GM12878 (cell line): ENCODE results near the gene NFKBIA. TPM values are rescaled to one million over a fixed set of nuclear protein-coding genes. Genes with fewer than 3 reads are reported as not detected.

Source experiments
- ATAC-seq: fragments of 200-7000 bp; cut with Tn5 transposase; 3 replicates; pipeline ENCODE4 v1.9.1; 2020; ENCODE audit warnings: mild to moderate bottlenecking, moderate library complexity
- BruUV-seq: library from RNA; stranded (reverse); fragments of 400-500 nt; replicated peaks from 2 replicates; lab custom pipeline; 2021; lab: Mats Ljungman, UMichigan
- CTCF ChIA-PET: fragments of 300-600 bp; sonication (Branson Sonifier 250); formaldehyde crosslinking; extraction: SDS; loops from one replicate; lab custom pipeline; 2021; ENCODE audit warnings: inconsistent platforms; lab: Yijun Ruan, JAX
- POLR2A ChIA-PET: fragments of 350-600 bp; formaldehyde crosslinking; extraction: SDS; loops from one replicate; lab custom pipeline; 2021; ENCODE audit warnings: inconsistent platforms; lab: Charles Lee
- RAD21 ChIA-PET: fragments of 300-600 bp; sonication (Branson Sonifier 250); formaldehyde crosslinking; loops from one replicate; lab custom pipeline; 2023; ENCODE audit warnings: antibody characterized with exemption; ENCODE audit not compliant: unreplicated experiment; lab: Charles Lee
- SMC1A ChIA-PET: fragments of 300-600 bp; sonication (Branson Sonifier 250); formaldehyde crosslinking; loops from one replicate; lab custom pipeline; 2023; ENCODE audit not compliant: unreplicated experiment, uncharacterized antibody; lab: Charles Lee
- DNase-seq: peaks from one replicate; pipeline ENCODE4 v3.0.0-alpha.2; 2011; ENCODE audit warnings: low read depth, low spot score
- FAIRE-seq: peaks from 3 replicates; lab custom pipeline; 2011; peaks lifted over from hg19 to GRCh38; lab: Jason Lieb, UNC
- H2AFZ ChIP-seq: 2 replicates; pipeline ENCODE4 v1.6.0; 2011; ENCODE audit warnings: low read depth, low read length, control low read depth; ENCODE audit not compliant: control insufficient read depth
- H3K27ac ChIP-seq: 2 replicates; pipeline ENCODE4 v1.5.1; 2011; ENCODE audit warnings: control low read depth; ENCODE audit not compliant: control insufficient read depth, insufficient read depth
- H3K27me3 ChIP-seq, 2 experiments: replicated peaks in 1 of 2; 2 replicates each; pipeline versions ENCODE4 v1.6.0 to v1.6.1; 2011; ENCODE audit warnings: low read length in 1 of 2; ENCODE audit not compliant: control insufficient read depth in 2 of 2, insufficient read depth in 2 of 2
- H3K36me3 ChIP-seq, 2 experiments: 2 replicates each; pipeline ENCODE4 v1.5.1; 2011; ENCODE audit warnings: low read length in 1 of 2; ENCODE audit not compliant: control insufficient read depth in 2 of 2, insufficient read depth in 2 of 2
- H3K4me1 ChIP-seq: 2 replicates; pipeline ENCODE4 v1.6.1; 2011; ENCODE audit warnings: mild to moderate bottlenecking, low read length, moderate library complexity, mixed read lengths; ENCODE audit not compliant: control insufficient read depth, insufficient read depth
- H3K4me2 ChIP-seq: 2 replicates; pipeline ENCODE4 v1.6.0; 2011; ENCODE audit warnings: control low read depth; ENCODE audit not compliant: control insufficient read depth, insufficient read depth
- H3K4me3 ChIP-seq: fragments of 200-600 bp; sonication (generic); 2 replicates; pipeline ENCODE4 v1.5.1; 2016
- H3K79me2 ChIP-seq: 2 replicates; pipeline ENCODE4 v1.6.0; 2011; ENCODE audit warnings: low read length; ENCODE audit not compliant: control insufficient read depth, insufficient read depth
- H3K9ac ChIP-seq: 2 replicates; pipeline ENCODE4 v1.8.0; 2011; ENCODE audit warnings: low read length, control low read depth, mixed read lengths; ENCODE audit not compliant: control insufficient read depth, insufficient read depth
- H3K9me3 ChIP-seq: replicated peaks from 3 replicates; pipeline ENCODE4 v1.5.1; 2011; ENCODE audit warnings: mild to moderate bottlenecking, low read length; ENCODE audit not compliant: control insufficient read depth, insufficient read depth
- H4K20me1 ChIP-seq: 2 replicates; pipeline ENCODE4 v1.6.0; 2011; ENCODE audit not compliant: control insufficient read depth, insufficient read depth
- CBFB ChIP-seq: IDR thresholded peaks from 2 replicates; pipeline ENCODE4 v1.6.1; 2016; ENCODE audit warnings: antibody characterized with exemption, low read depth
- DPF2 ChIP-seq: fragments of 450-650 bp; IDR thresholded peaks from 2 replicates; pipeline ENCODE4 v1.6.1; 2017; ENCODE audit warnings: mild to moderate bottlenecking
- IKZF1 ChIP-seq: fragments of 450-650 bp; conservative IDR thresholded peaks from 2 replicates; pipeline ENCODE4 v1.6.1; 2017; ENCODE audit warnings: antibody characterized with exemption, mild to moderate bottlenecking
- NFIC ChIP-seq: IDR thresholded peaks from 2 replicates; pipeline ENCODE4 v1.6.1; 2012; ENCODE audit warnings: low read depth, mild to moderate bottlenecking, inconsistent platforms, low read length, moderate library complexity
- NFYB ChIP-seq: IDR thresholded peaks from 2 replicates; pipeline ENCODE4 v1.6.1; 2011; ENCODE audit warnings: low read depth, mild to moderate bottlenecking, low read length, improper control_type of control experiment, moderate library complexity; ENCODE audit not compliant: insufficient read depth
- NR2F1 ChIP-seq: fragments of 450-650 bp; conservative IDR thresholded peaks from 2 replicates; pipeline ENCODE4 v1.6.1; 2017; ENCODE audit warnings: mild to moderate bottlenecking
- PBX3 ChIP-seq: IDR thresholded peaks from 2 replicates; pipeline ENCODE4 v1.6.1; 2011; ENCODE audit warnings: mild to moderate bottlenecking, low read depth, low read length, moderate library complexity; ENCODE audit not compliant: insufficient replicate concordance
- SIN3A ChIP-seq: IDR thresholded peaks from 2 replicates; pipeline ENCODE4 v1.6.1; 2012; ENCODE audit warnings: low read depth, low read length, improper control_type of control experiment
- SIX5 ChIP-seq: IDR thresholded peaks from 2 replicates; pipeline ENCODE4 v1.6.1; 2011; ENCODE audit warnings: mild to moderate bottlenecking, low read depth, low read length, moderate library complexity; ENCODE audit not compliant: severe bottlenecking
- TAF1 ChIP-seq: IDR thresholded peaks from 2 replicates; pipeline ENCODE4 v1.6.1; 2011; ENCODE audit warnings: mild to moderate bottlenecking, low read depth, low read length, borderline replicate concordance
- TCF3 ChIP-seq: IDR thresholded peaks from 2 replicates; pipeline ENCODE4 v1.6.1; 2012; ENCODE audit warnings: low read depth, mild to moderate bottlenecking, low read length, borderline replicate concordance; ENCODE audit not compliant: insufficient read depth
- WRNIP1 ChIP-seq: IDR thresholded peaks from 2 replicates; pipeline ENCODE4 v1.6.1; 2011; ENCODE audit warnings: low read depth, low read length, improper control_type of control experiment, borderline replicate concordance
- ZNF217 ChIP-seq: fragments of 450-650 bp; IDR thresholded peaks from 2 replicates; pipeline ENCODE4 v1.6.1; 2017; ENCODE audit warnings: antibody characterized with exemption, mild to moderate bottlenecking
- WGBS: methylation state at CpG from one replicate; pipeline ENCODE4 v1.1.6; 2016; ENCODE audit warnings: low lambda C conversion rate; ENCODE audit not compliant: insufficient replicate concordance, insufficient coverage; ENCODE audit errors: missing lambda C conversion rate; 5-methylcytosine and 5-hydroxymethylcytosine counted together
- in situ Hi-C: fragments of 300-500 bp; cut with MboI; formaldehyde crosslinking; loops from 9 replicates; pipeline ENCODE4 v1.14.3; 2018; ENCODE audit warnings: mixed read lengths
- intact Hi-C: fragments of 100-400 bp; cut with micrococcal nuclease; formaldehyde crosslinking; loops from one replicate; pipeline ENCODE4 v1.14.2; 2022; ENCODE audit not compliant: unreplicated experiment
- polyA plus RNA-seq, 11 experiments: library from polyadenylated mRNA; depleted of rRNA in 4 of 11; unstranded in 6 of 11; stranded (reverse) in 5 of 11; fragments of >200 nt; fragmentation: Nextera tagmentation in 4 of 11; fragmentation: Illumina TruSeq in 1 of 11; extraction: Ambion mirVana in 4 of 11; extraction: Trizol in 1 of 11; gene quantifications; 1 replicate in 1 of 11; 2 replicates in 10 of 11; pipeline versions ENCODE4 v1.2.1 to v1.2.3, GENCODE V29; 2011 to 2016; ENCODE audit warnings: inconsistent platforms in 2 of 11, missing spikeins in 2 of 11, low read depth in 1 of 11
- total RNA-seq, 4 experiments: library from RNA; depleted of rRNA in 3 of 4; stranded (reverse); fragments of >200 nt in 3 of 4; fragmentation: Illumina TruSeq in 1 of 4; extraction: Trizol in 1 of 4; gene quantifications; 2 replicates each; pipeline versions ENCODE4 v1.2.1 to v1.2.3, GENCODE V29; 2013 to 2021
- TF ChIP-seq, protein P1 (sequence below): IDR thresholded peaks from 2 replicates; pipeline ENCODE4 v1.6.1; 2012; ENCODE audit warnings: low read depth, low read length, improper control_type of control experiment
- TF ChIP-seq, protein P2 (sequence below): fragments of 450-650 bp; IDR thresholded peaks from 2 replicates; pipeline ENCODE4 v1.6.1; 2016; ENCODE audit warnings: mild to moderate bottlenecking, moderate library complexity, borderline replicate concordance

The NFKBIA gene
- total and polyA plus RNA-seq, 10 of the 15 experiments (the other 5 are each of a cell fraction or from before 2014, with no cell fraction given) = 123 to 419 (median 267) TPM

- TF ChIP-seq CBFB (0 out of 2 replicates have a peak, but pooled peaks have one; percentile 27), TAF1 (no peak), DPF2 (no peak)
These were observed 9.3 kb downstream of the NFKBIA start (continued) for GRCh38 chr14:35395283-35395682.

DNA sequence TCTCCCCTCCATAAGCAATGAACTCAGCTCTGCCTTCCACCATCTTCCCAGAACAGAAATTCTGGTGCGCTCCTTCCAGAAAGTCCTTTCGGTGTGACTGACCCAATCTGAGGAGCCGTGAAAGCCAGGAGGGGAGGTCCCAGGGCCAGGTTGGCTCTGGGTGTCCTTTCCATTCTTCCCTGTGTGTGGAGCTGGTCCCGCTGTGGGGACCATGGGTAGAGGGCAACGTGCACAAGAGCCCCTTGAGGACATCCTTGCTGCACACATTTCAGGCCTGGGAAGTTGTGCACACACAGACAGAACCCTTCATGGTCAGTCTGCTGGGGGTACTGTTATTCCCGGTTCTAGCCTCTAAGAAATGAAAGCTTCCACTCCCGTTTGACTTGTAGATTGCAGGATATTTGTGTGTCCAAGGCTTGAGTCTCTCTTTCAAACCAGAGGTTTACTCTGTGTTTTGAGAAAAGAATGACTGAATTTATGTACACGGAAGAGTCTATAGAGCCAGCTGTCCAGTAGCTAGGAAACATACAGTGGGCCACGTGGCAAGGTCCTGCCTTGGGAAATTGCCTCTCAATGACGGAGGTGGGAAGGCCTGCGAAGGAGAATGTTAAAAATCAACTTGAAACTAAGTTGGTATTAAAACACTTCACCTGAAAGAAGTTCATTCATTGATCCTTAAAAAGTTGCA lies 10.1 kb downstream of the NFKBIA start:
- Histone ChIP-seq H3K9ac (no peak overlapping the region), H3K27ac (no peak overlapping the region), H3K9me3 (no peaks in the 10 kb centered on the region), H3K4me2 (no peak overlapping the region), H3K4me1 (no peaks in the 10 kb centered on the region; the same call in 1 of the 2 replicates), H3K79me2 (no peaks in the 10 kb centered on the region), H3K4me3 (no peak overlapping the region), H2AFZ (no peak overlapping the region), H3K27me3 (no peaks in the 10 kb centered on the region), H3K36me3 (no peaks in the 10 kb centered on the region), H4K20me1 (no peaks in the 10 kb centered on the region)
- ChIA-PET RAD21 (interaction anchor here (1.2 kb wide), 1 partner anchor 111 kb away, joined by 3 read pairs; no protein-coding TSS in a partner anchor), SMC1A (interaction anchor here (1.4 to 2.0 kb wide), 2 partner anchors 24 to 29 kb away, joined by 4 to 7 read pairs; no protein-coding TSS in a partner anchor), CTCF (interaction anchor here (0.8 to 2.7 kb wide), 2 partner anchors 11 to 131 kb away, joined by 3 to 7 read pairs; no protein-coding TSS in a partner anchor), POLR2A (no interaction called here)
- TF ChIP-seq, protein P1, sequence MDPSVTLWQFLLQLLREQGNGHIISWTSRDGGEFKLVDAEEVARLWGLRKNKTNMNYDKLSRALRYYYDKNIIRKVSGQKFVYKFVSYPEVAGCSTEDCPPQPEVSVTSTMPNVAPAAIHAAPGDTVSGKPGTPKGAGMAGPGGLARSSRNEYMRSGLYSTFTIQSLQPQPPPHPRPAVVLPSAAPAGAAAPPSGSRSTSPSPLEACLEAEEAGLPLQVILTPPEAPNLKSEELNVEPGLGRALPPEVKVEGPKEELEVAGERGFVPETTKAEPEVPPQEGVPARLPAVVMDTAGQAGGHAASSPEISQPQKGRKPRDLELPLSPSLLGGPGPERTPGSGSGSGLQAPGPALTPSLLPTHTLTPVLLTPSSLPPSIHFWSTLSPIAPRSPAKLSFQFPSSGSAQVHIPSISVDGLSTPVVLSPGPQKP = no peak
- no peak for TF ChIP-seq IKZF1
- TF ChIP-seq CBFB = no peak
- no peak for TF ChIP-seq ZNF217
- no peak for TF ChIP-seq NFYB
- no peak for TF ChIP-seq PBX3
- no peak for TF ChIP-seq NFIC
- no peak for TF ChIP-seq TCF3
- TF ChIP-seq, protein P2, sequence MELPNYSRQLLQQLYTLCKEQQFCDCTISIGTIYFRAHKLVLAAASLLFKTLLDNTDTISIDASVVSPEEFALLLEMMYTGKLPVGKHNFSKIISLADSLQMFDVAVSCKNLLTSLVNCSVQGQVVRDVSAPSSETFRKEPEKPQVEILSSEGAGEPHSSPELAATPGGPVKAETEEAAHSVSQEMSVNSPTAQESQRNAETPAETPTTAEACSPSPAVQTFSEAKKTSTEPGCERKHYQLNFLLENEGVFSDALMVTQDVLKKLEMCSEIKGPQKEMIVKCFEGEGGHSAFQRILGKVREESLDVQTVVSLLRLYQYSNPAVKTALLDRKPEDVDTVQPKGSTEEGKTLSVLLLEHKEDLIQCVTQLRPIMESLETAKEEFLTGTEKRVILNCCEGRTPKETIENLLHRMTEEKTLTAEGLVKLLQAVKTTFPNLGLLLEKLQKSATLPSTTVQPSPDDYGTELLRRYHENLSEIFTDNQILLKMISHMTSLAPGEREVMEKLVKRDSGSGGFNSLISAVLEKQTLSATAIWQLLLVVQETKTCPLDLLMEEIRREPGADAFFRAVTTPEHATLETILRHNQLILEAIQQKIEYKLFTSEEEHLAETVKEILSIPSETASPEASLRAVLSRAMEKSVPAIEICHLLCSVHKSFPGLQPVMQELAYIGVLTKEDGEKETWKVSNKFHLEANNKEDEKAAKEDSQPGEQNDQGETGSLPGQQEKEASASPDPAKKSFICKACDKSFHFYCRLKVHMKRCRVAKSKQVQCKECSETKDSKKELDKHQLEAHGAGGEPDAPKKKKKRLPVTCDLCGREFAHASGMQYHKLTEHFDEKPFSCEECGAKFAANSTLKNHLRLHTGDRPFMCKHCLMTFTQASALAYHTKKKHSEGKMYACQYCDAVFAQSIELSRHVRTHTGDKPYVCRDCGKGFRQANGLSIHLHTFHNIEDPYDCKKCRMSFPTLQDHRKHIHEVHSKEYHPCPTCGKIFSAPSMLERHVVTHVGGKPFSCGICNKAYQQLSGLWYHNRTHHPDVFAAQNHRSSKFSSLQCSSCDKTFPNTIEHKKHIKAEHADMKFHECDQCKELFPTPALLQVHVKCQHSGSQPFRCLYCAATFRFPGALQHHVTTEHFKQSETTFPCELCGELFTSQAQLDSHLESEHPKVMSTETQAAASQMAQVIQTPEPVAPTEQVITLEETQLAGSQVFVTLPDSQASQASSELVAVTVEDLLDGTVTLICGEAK = no peak
- TF ChIP-seq NR2F1 = no peak
- no peak for TF ChIP-seq WRNIP1
- no peak for TF ChIP-seq SIX5
- no peak for TF ChIP-seq SIN3A
- ATAC-seq (no peak), DNase-seq (no peak), FAIRE-seq (no peak)
- WGBS = 87% methylated on average over 11 of the region's 11 CpGs
- in situ Hi-C loops (no loop called here), intact Hi-C loops (no loop called here)
- no TSS peak for BruUV-seq
